Measurements from ENCODE around the gene FAM241A. TPM values are rescaled to one million over a fixed set of nuclear protein-coding genes. Genes with fewer than 3 reads are reported as not detected.
"Not testable (repeated sequence)": the region's sequence is repeated elsewhere in the genome, so short reads cannot be mapped to it uniquely, and the experiment has no call there.

FAM241A gene
- total and polyA plus RNA-seq, 12 donors: 4.1 to 9.4 (median 7.5) TPM

GRCh38 chr4:112206431-112206830, 61.2 kb downstream of the FAM241A start:
- Histone ChIP-seq H3K4me1 (no peaks in the 10 kb centered on the region), H3K36me3 (no peaks in the 10 kb centered on the region), H3K27me3 (no peaks in the 10 kb centered on the region), H3K27ac (no peak overlapping the region), H3K9me3 (no peaks in the 10 kb centered on the region), H3K4me3 (no peak overlapping the region)
- TF ChIP-seq, protein P1, sequence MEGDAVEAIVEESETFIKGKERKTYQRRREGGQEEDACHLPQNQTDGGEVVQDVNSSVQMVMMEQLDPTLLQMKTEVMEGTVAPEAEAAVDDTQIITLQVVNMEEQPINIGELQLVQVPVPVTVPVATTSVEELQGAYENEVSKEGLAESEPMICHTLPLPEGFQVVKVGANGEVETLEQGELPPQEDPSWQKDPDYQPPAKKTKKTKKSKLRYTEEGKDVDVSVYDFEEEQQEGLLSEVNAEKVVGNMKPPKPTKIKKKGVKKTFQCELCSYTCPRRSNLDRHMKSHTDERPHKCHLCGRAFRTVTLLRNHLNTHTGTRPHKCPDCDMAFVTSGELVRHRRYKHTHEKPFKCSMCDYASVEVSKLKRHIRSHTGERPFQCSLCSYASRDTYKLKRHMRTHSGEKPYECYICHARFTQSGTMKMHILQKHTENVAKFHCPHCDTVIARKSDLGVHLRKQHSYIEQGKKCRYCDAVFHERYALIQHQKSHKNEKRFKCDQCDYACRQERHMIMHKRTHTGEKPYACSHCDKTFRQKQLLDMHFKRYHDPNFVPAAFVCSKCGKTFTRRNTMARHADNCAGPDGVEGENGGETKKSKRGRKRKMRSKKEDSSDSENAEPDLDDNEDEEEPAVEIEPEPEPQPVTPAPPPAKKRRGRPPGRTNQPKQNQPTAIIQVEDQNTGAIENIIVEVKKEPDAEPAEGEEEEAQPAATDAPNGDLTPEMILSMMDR (IDR thresholded peaks at IDR 0.05): no peak
- no peak for ATAC-seq
- intact Hi-C loops (cut with DNase I): no loop called here
- 73 to 77% methylated on average over 2 of the region's 2 CpGs for WGBS, 2 donors
- no peak for DNase-seq

DNA sequence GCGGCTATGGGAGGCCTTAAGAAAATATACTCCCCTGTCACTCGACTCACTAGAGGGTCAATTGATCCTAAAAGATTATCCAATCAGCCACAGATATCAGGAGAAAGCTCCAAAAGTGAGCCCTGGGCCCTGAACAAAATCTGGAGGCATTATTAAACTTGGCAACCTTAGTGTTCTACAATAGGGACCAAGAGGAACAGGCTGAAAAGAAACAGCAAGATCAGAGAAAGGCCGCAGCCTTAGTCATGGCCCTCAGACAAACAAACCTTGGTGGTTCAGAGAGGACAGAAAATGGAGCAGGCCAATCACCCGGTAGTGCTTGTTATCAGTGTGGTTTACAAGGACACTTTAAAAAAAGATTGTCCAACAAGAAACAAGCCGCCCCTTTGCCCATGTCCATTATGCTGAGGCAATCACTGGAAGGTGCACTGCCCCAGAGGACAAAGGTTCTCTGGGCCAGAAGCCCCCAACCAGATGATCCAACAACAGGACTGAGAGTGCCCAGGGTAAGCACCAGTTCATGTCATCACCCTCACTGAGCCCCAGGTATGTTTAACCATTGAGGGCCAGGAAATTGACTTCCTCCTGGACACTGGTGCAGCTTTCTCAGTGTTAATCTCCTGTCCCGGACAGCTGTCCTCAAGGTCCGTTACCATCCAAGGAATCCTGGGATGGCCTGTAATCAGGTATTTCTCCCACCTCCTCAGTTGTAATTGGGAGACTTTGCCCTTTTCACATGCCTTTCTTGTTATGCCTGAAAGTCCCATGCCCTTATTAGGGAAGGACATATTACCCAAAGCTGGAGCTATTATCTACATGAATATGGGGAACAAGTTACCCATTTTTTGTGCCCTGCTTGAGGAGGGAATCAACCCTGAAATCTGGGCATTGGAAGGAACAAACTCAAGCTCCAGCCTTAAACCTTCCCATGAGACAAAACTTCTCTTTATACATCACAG, 63.2 kb downstream of the FAM241A start:
- DNase-seq; intact Hi-C loops (cut with DNase I); H3K4me1 ChIP-seq; ATAC-seq; H3K9me3 ChIP-seq; H3K4me3 ChIP-seq; H3K27me3 ChIP-seq; H3K27ac ChIP-seq; H3K36me3 ChIP-seq: not testable (repeated sequence)
- 86 to 90% methylated on average over 7 of the region's 7 CpGs for WGBS, 2 donors

DNA sequence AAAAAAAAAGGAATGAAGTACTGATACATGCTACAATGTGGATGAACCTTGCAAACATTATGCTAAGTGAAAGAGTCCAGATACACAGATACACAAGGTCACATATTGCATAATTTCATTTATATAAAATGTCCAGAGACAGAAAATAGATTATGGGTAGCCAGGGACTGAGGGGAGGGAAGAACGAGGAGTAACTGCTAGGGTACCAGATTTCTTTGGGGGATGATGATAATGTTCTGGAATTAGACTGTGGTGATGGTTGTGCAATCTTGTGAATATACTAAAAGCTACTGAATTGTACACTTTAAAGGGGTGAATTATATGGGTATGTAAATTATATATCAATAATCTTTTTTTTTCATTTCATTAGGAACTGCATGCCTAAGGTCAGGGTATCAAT, 65.5 kb downstream of the FAM241A start:
- intact Hi-C loops (cut with DNase I): no loop called here
- Histone ChIP-seq H3K27me3 (no peaks in the 10 kb centered on the region), H3K4me1 (peaks cover 0 to 19% (median 0%) of the 10 kb centered on the region in 9 donors), H3K36me3 (no peaks in the 10 kb centered on the region), H3K4me3 (no peak overlapping the region), H3K27ac (no peak overlapping the region), H3K9me3 (peaks cover 0 to 4% (median 0%) of the 10 kb centered on the region in 11 donors)
- WGBS, 2 donors: 83 to 84% methylated on average over 1 of the region's 1 CpG
- no peak for DNase-seq
- TF ChIP-seq, protein P1 (IDR thresholded peaks at IDR 0.05): no peak
- no peak for ATAC-seq

- H3K27me3 ChIP-seq: no peaks in the 10 kb centered on the region
- TF ChIP-seq, protein P1 (IDR thresholded peaks at IDR 0.05): no peak
- peaks cover 0 to 4% (median 0%) of the 10 kb centered on the region in 11 donors for H3K9me3 ChIP-seq
- 64 to 78% methylated on average over 2 of the region's 2 CpGs for WGBS, 2 donors
- peak overlapping the region in 1 of 10 donors; percentile 39 for H3K27ac ChIP-seq
- DNase-seq (peak in 1 of 2 donors; percentile 12), ATAC-seq (peak in 3 of 8 donors; percentile 42 to 60 (median 57))
- H3K4me1 ChIP-seq: peaks cover 0 to 19% (median 0%) of the 10 kb centered on the region in 9 donors
- H3K36me3 ChIP-seq: no peaks in the 10 kb centered on the region
- intact Hi-C loops (cut with DNase I): no loop called here
- H3K4me3 ChIP-seq: no peak overlapping the region
Measured at GRCh38 chr4:112213091-112213490, 67.8 kb downstream of the FAM241A start.

DNA sequence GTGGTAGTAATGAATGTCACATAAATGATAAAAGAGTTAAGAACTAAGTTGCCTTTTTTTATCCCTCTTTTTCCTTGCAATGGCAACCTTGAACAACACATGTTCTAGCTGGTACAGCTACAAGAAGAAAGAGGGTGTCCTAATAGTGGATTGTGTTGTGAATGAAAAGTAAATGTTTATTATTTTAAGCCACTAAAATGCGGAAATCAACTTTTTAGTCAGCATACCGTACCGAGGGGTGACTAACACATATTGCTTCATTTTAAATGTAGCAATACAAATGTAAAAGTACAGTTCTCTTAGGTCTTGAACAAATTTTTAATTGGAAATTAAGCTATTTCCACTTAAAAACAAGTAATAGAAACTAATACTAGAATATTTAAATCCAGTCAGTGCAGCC, 68.6 kb downstream of the FAM241A start:
- DNase-seq (no peak), ATAC-seq (no peak)
- TF ChIP-seq, protein P1 (IDR thresholded peaks at IDR 0.05): no peak
- Histone ChIP-seq H3K4me3 (no peak overlapping the region), H3K4me1 (peaks cover 0 to 19% (median 0%) of the 10 kb centered on the region in 9 donors), H3K27me3 (no peaks in the 10 kb centered on the region), H3K27ac (peak overlapping the region in 1 of 10 donors; percentile 39), H3K36me3 (no peaks in the 10 kb centered on the region), H3K9me3 (peaks cover 0 to 4% (median 0%) of the 10 kb centered on the region in 11 donors)
- intact Hi-C loops (cut with DNase I): no loop called here
- WGBS, 2 donors: 87 to 98% methylated on average over 3 of the region's 3 CpGs
